HepG2 (cell line): ENCODE results near the gene HSCB. TPM values are rescaled to one million over a fixed set of nuclear protein-coding genes. Genes with fewer than 3 reads are reported as not detected.

Experiments
- DDIT3 ChIP-seq: sonication (generic); formaldehyde crosslinking; IDR thresholded peaks from 2 replicates; pipeline ENCODE4 v1.4.0; 2020; ENCODE audit warnings: mild to moderate bottlenecking, missing genetic modification reagents
- IRF9 ChIP-seq: sonication (generic); formaldehyde crosslinking; IDR thresholded peaks from 2 replicates; pipeline ENCODE4 v1.8.0; 2022; ENCODE audit warnings: missing genetic modification reagents, mild to moderate bottlenecking, borderline replicate concordance
- NFE2 ChIP-seq: sonication (generic); formaldehyde crosslinking; IDR thresholded peaks from 2 replicates; pipeline ENCODE4 v1.4.0; 2020; ENCODE audit warnings: missing genetic modification reagents
- SNAI1 ChIP-seq: sonication (generic); formaldehyde crosslinking; IDR thresholded peaks from 2 replicates; pipeline ENCODE4 v1.5.0; 2020; ENCODE audit warnings: mild to moderate bottlenecking, missing genetic modification reagents, borderline replicate concordance
- THAP7 ChIP-seq: sonication (generic); formaldehyde crosslinking; IDR thresholded peaks from 2 replicates; pipeline ENCODE4 v1.8.1; 2023; ENCODE audit warnings: mild to moderate bottlenecking, missing genetic modification reagents
- ZMYM2 ChIP-seq: sonication (generic); formaldehyde crosslinking; IDR thresholded peaks from 2 replicates; pipeline ENCODE4 v1.8.0; 2022; ENCODE audit warnings: mild to moderate bottlenecking, missing genetic modification reagents
- ZNF142 ChIP-seq: sonication (generic); formaldehyde crosslinking; IDR thresholded peaks from 2 replicates; pipeline ENCODE4 v1.4.0; 2020; ENCODE audit warnings: missing genetic modification reagents
- ZNF143 ChIP-seq: sonication (generic); formaldehyde crosslinking; IDR thresholded peaks from 2 replicates; pipeline ENCODE4 v1.4.0; 2020; ENCODE audit warnings: missing genetic modification reagents
- ZNF317 ChIP-seq: sonication (generic); formaldehyde crosslinking; IDR thresholded peaks from 2 replicates; pipeline ENCODE4 v1.5.0; 2020; ENCODE audit warnings: mild to moderate bottlenecking, missing genetic modification reagents
- ZNF547 ChIP-seq: sonication (generic); formaldehyde crosslinking; IDR thresholded peaks from 2 replicates; pipeline ENCODE4 v1.5.1; 2020; ENCODE audit warnings: mild to moderate bottlenecking, missing genetic modification reagents
- ZNF563 ChIP-seq: sonication (generic); formaldehyde crosslinking; IDR thresholded peaks from 2 replicates; pipeline ENCODE4 v1.8.0; 2022; ENCODE audit warnings: mild to moderate bottlenecking, moderate library complexity, missing genetic modification reagents
- ZNF724P ChIP-seq: sonication (generic); formaldehyde crosslinking; IDR thresholded peaks from 2 replicates; pipeline ENCODE4 v1.8.0; 2022; ENCODE audit warnings: missing genetic modification reagents, borderline replicate concordance
- polyA plus RNA-seq, 8 experiments: library from polyadenylated mRNA; depleted of rRNA in 3 of 8; stranded (reverse) in 7 of 8; unstranded in 1 of 8; fragments of >200 nt; fragmentation: Illumina TruSeq in 4 of 8; extraction: Trizol in 4 of 8; gene quantifications; 2 replicates each; pipeline versions ENCODE4 v1.2.1 to v1.2.3, GENCODE V29; 2011 to 2016; ENCODE audit warnings: low read depth in 4 of 8, missing spikeins in 1 of 8, mixed read lengths in 1 of 8; ENCODE audit not compliant: insufficient read depth in 1 of 8
- total RNA-seq, 5 experiments: library from RNA; depleted of rRNA; stranded (reverse); fragments of >200 nt; fragmentation: Illumina TruSeq; extraction: Trizol; gene quantifications; 2 replicates each; pipeline ENCODE4 v1.2.3, GENCODE V29; 2016; ENCODE audit warnings: low read depth in 1 of 5
- TF ChIP-seq, protein P1 (sequence below): sonication (generic); formaldehyde crosslinking; IDR thresholded peaks from 2 replicates; pipeline ENCODE4 v1.5.0; 2020; ENCODE audit warnings: missing genetic modification reagents, mild to moderate bottlenecking, borderline replicate concordance
- TF ChIP-seq, protein P2 (sequence below): sonication (generic); formaldehyde crosslinking; conservative IDR thresholded peaks from 2 replicates; pipeline ENCODE4 v1.8.0; 2022; ENCODE audit warnings: low read depth, missing genetic modification reagents

The HSCB gene
- total and polyA plus RNA-seq, 2 of the 13 experiments (the other 11 are each of a cell fraction or from before 2014, with no cell fraction given) = 15.4 to 20.9 TPM

DNA sequence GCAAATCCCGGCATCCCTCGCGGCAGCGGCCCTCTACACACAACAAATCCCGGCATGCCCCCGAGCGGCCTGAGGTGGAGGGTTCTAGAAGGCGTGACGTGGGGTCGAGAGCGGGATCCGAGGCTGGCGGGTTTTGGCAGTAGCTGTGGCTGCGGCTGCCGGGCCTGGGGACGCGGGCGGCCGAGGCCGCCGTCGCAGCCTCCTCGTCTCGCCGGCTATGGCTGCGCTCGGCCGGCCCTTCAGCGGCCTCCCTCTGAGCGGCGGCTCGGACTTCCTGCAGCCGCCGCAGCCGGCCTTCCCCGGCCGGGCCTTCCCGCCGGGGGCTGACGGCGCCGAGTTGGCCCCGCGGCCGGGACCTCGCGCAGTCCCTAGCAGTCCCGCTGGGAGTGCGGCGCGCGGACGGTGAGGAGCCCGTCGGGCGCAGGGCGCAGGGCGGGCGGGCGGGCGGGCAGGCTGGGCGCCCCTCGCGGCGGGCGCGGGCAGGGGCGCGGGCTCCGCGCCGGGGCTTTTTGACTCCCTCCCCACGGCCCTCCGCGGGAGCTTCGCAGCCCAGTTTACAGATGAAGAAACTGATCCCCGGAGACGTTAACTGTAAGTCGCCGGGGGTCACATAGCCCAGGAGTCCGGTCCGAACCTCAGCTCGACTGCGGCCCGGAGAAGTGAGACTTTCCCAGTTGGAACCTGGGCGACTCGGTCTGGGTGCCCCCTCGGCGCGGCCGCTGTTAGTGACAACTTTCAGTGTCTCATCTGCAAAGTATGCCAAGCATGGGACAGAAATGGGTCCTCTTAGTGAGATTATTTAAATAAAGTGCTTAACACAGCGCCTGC lies 31.0 kb downstream of the HSCB start, which contains the start of gene CCDC117 (continued):
- TF ChIP-seq, protein P1, sequence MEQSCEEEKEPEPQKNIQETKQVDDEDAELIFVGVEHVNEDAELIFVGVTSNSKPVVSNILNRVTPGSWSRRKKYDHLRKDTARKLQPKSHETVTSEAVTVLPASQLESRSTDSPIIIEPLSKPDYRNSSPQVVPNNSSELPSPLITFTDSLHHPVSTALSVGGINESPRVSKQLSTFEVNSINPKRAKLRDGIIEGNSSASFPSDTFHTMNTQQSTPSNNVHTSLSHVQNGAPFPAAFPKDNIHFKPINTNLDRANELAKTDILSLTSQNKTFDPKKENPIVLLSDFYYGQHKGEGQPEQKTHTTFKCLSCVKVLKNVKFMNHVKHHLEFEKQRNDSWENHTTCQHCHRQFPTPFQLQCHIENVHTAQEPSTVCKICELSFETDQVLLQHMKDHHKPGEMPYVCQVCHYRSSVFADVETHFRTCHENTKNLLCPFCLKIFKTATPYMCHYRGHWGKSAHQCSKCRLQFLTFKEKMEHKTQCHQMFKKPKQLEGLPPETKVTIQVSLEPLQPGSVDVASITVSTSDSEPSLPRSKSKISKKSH (CRISPR knock-in tag) = no peak
- TF ChIP-seq ZMYM2 (no peak), SNAI1 (CRISPR knock-in tag) (no peak), ZNF547 (peak; percentile 75), IRF9 (CRISPR knock-in tag) (peak; percentile 69; the same call in 1 of the 2 replicates), ZNF142 (CRISPR knock-in tag) (peak; percentile 14; the same call in 1 of the 2 replicates), ZNF563 (CRISPR knock-in tag) (peak; percentile 19; the same call in 1 of the 2 replicates), THAP7 (0 out of 2 replicates have a peak, but pooled peaks have one; percentile 69), DDIT3 (no peak), NFE2 (no peak), ZNF724P (no peak; the same call in 1 of the 2 replicates), ZNF143 (CRISPR knock-in tag) (peak; percentile 97), ZNF317 (CRISPR knock-in tag) (no peak)
- TF ChIP-seq, protein P2, sequence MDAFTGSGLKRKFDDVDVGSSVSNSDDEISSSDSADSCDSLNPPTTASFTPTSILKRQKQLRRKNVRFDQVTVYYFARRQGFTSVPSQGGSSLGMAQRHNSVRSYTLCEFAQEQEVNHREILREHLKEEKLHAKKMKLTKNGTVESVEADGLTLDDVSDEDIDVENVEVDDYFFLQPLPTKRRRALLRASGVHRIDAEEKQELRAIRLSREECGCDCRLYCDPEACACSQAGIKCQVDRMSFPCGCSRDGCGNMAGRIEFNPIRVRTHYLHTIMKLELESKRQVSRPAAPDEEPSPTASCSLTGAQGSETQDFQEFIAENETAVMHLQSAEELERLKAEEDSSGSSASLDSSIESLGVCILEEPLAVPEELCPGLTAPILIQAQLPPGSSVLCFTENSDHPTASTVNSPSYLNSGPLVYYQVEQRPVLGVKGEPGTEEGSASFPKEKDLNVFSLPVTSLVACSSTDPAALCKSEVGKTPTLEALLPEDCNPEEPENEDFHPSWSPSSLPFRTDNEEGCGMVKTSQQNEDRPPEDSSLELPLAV (CRISPR knock-in tag) = no peak
